AG10803 (cell line): Measurements from ENCODE around the gene TMEM43.
A peak's percentile ranks its signal among the peaks of the same experiment; 100 is the strongest.
"Not testable (repeated sequence)": the region's sequence is repeated elsewhere in the genome, so short reads cannot be mapped to it uniquely, and the experiment has no call there.

Experiments used
- DNase-seq: peaks from one replicate; pipeline ENCODE4 v3.0.0; 2010; ENCODE audit warnings: low read depth
- H3K4me3 ChIP-seq: 2 replicates; pipeline ENCODE4 v1.5.1; 2011; ENCODE audit warnings: mild to moderate bottlenecking, low read length, control low read depth
- TF ChIP-seq, protein P1 (sequence below): conservative IDR thresholded peaks from 2 replicates; pipeline ENCODE4 v1.5.1; 2011; ENCODE audit warnings: mild to moderate bottlenecking, low read length, control low read depth, inconsistent platforms

Gene TMEM43

DNA sequence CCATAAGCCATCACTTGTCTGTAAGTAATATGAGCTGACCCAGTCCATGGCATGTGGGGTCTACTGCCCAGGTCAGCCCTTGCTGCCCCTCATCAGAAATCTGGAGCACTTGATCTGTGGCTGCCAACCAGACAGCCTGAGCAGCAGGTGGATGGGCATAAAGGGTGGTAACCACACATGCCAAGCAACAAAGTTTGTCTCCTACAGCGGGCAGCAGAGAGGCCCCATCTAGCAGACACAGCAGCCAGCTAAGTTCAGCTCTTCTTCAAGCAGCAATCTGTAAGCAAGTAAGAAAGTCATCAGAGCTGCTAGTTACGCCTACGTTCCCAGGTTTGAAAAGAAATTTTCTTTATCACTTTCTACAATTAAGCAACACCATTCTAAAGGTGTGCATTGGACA is 28.1 kb upstream of the TMEM43 start:
- TF ChIP-seq, protein P1, sequence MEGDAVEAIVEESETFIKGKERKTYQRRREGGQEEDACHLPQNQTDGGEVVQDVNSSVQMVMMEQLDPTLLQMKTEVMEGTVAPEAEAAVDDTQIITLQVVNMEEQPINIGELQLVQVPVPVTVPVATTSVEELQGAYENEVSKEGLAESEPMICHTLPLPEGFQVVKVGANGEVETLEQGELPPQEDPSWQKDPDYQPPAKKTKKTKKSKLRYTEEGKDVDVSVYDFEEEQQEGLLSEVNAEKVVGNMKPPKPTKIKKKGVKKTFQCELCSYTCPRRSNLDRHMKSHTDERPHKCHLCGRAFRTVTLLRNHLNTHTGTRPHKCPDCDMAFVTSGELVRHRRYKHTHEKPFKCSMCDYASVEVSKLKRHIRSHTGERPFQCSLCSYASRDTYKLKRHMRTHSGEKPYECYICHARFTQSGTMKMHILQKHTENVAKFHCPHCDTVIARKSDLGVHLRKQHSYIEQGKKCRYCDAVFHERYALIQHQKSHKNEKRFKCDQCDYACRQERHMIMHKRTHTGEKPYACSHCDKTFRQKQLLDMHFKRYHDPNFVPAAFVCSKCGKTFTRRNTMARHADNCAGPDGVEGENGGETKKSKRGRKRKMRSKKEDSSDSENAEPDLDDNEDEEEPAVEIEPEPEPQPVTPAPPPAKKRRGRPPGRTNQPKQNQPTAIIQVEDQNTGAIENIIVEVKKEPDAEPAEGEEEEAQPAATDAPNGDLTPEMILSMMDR, result no peak; the same call in 1 of the 2 replicates
- no peak for DNase-seq
- H3K4me3 ChIP-seq, result no peak overlapping the region

DNA sequence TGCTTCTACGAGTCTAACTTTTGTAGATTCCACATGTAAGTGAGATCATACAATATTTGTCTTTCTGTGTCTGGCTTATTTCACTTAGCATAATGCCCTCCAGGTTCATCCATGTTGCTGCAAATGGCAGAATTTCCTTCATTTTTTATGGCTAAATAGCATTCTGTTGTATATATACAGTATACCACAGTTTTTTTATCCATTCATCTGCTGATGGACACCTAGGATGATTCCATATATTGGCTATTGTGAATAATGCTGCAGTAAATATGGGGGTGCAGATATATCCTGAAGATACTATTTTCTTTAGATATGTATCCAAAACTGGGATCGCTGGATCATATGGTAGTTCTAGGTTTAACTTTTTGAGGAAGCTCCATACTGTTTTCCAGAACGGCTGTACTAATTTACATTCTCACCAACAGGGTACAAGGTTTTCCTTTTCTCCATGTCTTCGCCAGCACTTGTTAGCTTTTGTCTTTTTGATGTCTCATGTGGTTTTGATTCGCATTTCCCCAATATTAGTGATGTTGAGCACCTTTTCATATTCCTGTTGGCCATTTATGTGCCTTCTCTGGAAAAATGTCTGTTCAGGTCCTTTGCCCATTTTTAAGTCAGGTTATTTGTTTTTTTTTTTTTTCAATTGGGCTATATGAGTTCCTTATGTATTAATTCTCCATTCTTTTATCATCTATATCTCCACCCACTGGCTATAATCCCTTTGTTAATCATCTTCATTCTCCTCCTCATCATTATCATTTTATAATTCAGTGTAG is 27.0 kb upstream of the TMEM43 start:
- TF ChIP-seq, protein P1, result no peak
- no peak overlapping the region for H3K4me3 ChIP-seq
- no peak for DNase-seq

DNA sequence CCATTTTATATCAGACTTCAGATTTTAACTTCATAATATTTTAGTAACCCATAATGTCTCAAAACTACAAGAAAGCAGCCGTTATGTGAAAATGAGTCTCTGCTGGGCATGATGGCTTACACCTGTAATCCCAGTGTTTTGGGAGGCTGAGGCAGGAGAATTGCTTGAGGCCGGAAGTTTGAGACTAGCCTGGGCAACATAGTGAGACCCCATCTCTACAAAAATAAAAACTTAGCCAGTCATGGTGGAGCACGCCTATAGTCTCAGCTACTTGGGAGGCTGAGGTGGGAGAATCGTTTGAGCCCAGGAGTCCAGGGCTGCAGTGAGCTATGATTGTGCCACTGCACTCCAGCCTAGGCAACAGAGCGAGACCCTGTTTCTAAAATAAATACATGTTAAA is 15.0 kb upstream of the TMEM43 start:
- H3K4me3 ChIP-seq, DNase-seq: not testable (repeated sequence)

DNA sequence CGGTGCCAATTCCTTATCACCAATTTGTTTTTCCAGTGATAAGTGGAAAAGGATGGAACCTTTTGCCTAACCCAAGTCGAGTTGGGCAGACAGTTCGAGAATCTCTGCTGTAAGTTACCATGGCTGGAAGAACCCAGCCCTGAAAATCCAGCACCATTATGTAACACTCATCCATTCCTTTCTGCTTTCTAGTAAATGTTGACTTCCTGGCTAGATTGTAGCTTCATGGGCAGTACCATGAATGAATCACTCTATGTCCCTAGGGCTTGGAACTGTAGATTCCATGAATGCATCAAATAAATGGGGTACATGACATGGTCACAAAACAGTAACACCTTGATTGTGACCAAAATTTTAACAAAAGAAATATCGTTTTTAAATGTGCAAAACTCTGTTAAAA is 14.2 kb upstream of the TMEM43 start:
- TF ChIP-seq, protein P1, result no peak
- H3K4me3 ChIP-seq, result no peak overlapping the region
- DNase-seq, result no peak

DNA sequence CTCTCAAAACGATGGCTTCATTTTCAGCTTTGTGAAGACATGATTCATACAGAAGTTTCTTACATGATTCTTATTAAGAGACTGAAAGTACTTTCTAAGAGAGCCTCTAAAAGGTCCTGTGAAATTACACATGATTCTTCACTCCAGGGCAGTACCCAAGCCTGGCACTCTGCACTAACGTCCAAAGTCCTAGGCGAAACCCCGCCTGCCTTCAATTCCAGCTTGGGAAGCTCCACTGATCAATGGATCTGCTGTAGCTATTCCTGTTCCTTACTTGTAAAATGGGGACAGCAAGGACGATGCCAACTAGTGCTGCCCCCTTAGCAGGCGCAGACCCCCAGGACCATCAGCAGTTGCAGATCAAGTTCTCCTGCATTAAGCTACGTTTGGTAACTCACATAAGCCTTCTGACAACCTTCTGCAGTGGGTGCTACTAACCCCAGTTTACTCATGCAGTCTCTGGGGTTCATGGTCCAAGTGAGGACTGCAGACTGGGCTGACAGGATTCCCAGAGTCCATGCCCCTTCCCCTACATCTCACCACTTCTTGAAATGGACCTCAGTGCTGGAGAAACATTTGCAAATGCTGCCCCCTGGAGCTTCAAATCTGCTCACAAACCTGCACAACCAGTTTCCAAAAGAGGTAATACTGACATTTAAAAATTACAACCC is 10.8 kb upstream of the TMEM43 start:
- TF ChIP-seq, protein P1, result peak; percentile 12; the same call in 1 of the 2 replicates
- DNase-seq, result no peak
- no peak overlapping the region for H3K4me3 ChIP-seq

DNA sequence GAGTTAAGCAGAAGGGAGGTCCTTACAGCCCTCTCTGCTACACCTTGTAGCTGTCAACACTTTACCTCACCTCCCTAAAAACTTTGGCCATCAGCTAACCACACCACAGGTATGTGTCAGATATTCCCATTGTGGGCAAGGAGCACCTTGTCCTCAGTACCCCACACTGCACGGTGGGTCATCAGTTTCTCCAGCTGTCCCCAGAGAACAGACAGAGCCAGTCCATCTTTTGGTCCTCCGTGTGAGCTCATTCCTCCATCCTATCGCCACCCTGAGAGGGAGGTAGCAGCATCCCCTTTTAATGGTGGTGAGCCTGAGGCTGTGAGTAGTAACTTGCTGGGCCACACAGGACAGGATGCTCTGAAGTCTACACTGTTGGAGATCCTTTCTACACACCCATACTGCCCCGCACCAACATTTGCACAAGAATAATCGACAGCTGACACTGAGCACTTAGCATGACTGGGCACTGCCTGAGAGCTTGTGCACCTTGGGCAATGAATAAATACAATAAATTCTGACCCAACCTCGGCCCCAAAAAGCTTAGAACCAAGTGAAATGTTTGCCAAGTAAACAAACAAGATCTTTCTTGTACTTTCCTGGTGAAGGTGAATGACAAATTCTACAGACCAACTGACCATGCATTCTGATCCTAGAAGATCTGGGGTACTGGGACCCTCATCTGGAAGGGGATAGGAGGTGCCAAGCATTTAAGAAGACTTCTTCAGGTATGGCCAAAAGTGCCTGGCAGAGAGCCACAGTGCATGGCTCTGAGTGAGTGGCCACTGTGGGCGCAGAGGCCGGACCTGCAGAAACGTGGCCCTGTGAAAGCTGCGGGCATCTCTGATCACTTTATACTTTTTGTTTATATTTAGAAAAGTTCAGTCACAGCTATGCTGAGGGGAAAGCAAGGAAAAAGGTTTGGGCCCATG is 7.1 kb upstream of the TMEM43 start:
- no peak for DNase-seq
- TF ChIP-seq, protein P1, result no peak
- H3K4me3 ChIP-seq, result no peak overlapping the region
